ENCODE results near the gene CCSER1. TPM values are rescaled to one million over a fixed set of nuclear protein-coding genes. Genes with fewer than 3 reads are reported as not detected.

Gene CCSER1
- total RNA-seq, 6 donors from 2014 or later, result 4.4 to 26.1 (median 13.8) TPM

- 63 to 67% methylated on average over 1 of the region's 1 CpG for WGBS, 2 donors
- Histone ChIP-seq H3K36me3 (no peaks in the 10 kb centered on the region), H3K27ac (no peak overlapping the region), H3K9me3 (no peaks in the 10 kb centered on the region), H3K4me1 (no peaks in the 10 kb centered on the region), H3K27me3 (no peaks in the 10 kb centered on the region), H3K4me3 (no peak overlapping the region)
- ATAC-seq (ENCODE audit: low FRiP score in 2 of 2) (no peak), DNase-seq (no peak)
- TF ChIP-seq POLR2A (IDR thresholded peaks at IDR 0.05), result no peak
- no peak for TF ChIP-seq POLR2AphosphoS5 (IDR thresholded peaks at IDR 0.05)
- TF ChIP-seq EP300 (IDR thresholded peaks at IDR 0.05), result no peak
- no peak for TF ChIP-seq CTCF (IDR thresholded peaks at IDR 0.05)
Observed at GRCh38 chr4:90184560-90184959, 57.4 kb downstream of the CCSER1 start.

- Histone ChIP-seq H3K4me3 (no peak overlapping the region), H3K27me3 (no peaks in the 10 kb centered on the region), H3K9me3 (no peaks in the 10 kb centered on the region), H3K27ac (no peak overlapping the region), H3K4me1 (no peaks in the 10 kb centered on the region), H3K36me3 (no peaks in the 10 kb centered on the region)
- WGBS, 2 donors, result 79 to 88% methylated on average over 1 of the region's 1 CpG
- ATAC-seq (ENCODE audit: low FRiP score in 2 of 2), result no peak
- no peak for TF ChIP-seq POLR2A (IDR thresholded peaks at IDR 0.05)
- no peak for TF ChIP-seq CTCF (IDR thresholded peaks at IDR 0.05)
- TF ChIP-seq EP300 (IDR thresholded peaks at IDR 0.05), result no peak
- DNase-seq, result no peak
Observed at GRCh38 chr4:90185416-90185815, 58.2 kb downstream of the CCSER1 start.

GRCh38 chr4:90186229-90186628 lies 59.0 kb downstream of the CCSER1 start:
- ATAC-seq (ENCODE audit: low FRiP score in 2 of 2) (no peak), DNase-seq (no peak)
- WGBS, 2 donors, result 72 to 84% methylated on average over 1 of the region's 1 CpG
- TF ChIP-seq EP300 (IDR thresholded peaks at IDR 0.05) (no peak), POLR2A (IDR thresholded peaks at IDR 0.05) (no peak), POLR2AphosphoS5 (IDR thresholded peaks at IDR 0.05) (no peak), CTCF (IDR thresholded peaks at IDR 0.05) (no peak)
- Histone ChIP-seq H3K9me3 (no peaks in the 10 kb centered on the region), H3K27me3 (no peaks in the 10 kb centered on the region), H3K4me3 (no peak overlapping the region), H3K27ac (no peak overlapping the region), H3K36me3 (no peaks in the 10 kb centered on the region), H3K4me1 (no peaks in the 10 kb centered on the region)

GRCh38 chr4:90187148-90187884 lies 60.1 kb downstream of the CCSER1 start:
- Histone ChIP-seq H3K27ac (no peak overlapping the region), H3K9me3 (no peaks in the 10 kb centered on the region), H3K4me1 (no peaks in the 10 kb centered on the region), H3K27me3 (no peaks in the 10 kb centered on the region), H3K4me3 (no peak overlapping the region), H3K36me3 (no peaks in the 10 kb centered on the region)
- ATAC-seq (ENCODE audit: low FRiP score in 2 of 2) (no peak), DNase-seq (no peak)
- WGBS, 2 donors, result 68 to 80% methylated on average over 5 of the region's 5 CpGs
- no peak for TF ChIP-seq POLR2AphosphoS5 (IDR thresholded peaks at IDR 0.05)
- TF ChIP-seq EP300 (IDR thresholded peaks at IDR 0.05), result no peak
- no peak for TF ChIP-seq POLR2A (IDR thresholded peaks at IDR 0.05)
- no peak for TF ChIP-seq CTCF (IDR thresholded peaks at IDR 0.05)

- no peak for DNase-seq
- no peak overlapping the region for H3K4me3 ChIP-seq
- WGBS, 2 donors, result 84 to 88% methylated on average over 3 of the region's 3 CpGs
- no peak for ATAC-seq (ENCODE audit: low FRiP score in 2 of 2)
- no peaks in the 10 kb centered on the region for H3K4me1 ChIP-seq
- H3K36me3 ChIP-seq, result no peaks in the 10 kb centered on the region
- H3K9me3 ChIP-seq, result no peaks in the 10 kb centered on the region
- TF ChIP-seq CTCF (IDR thresholded peaks at IDR 0.05) (no peak), POLR2A (IDR thresholded peaks at IDR 0.05) (no peak), EP300 (IDR thresholded peaks at IDR 0.05) (no peak), POLR2AphosphoS5 (IDR thresholded peaks at IDR 0.05) (no peak)
- H3K27ac ChIP-seq, result no peak overlapping the region
- no peaks in the 10 kb centered on the region for H3K27me3 ChIP-seq
Observed at GRCh38 chr4:90189178-90189577, 62.0 kb downstream of the CCSER1 start.

All from upper lobe of left lung (tissue), 6 donors.